Parathyroid adenoma (tissue), 2 donors: ENCODE data around the gene DUSP12.

Experiments
- H2AFZ ChIP-seq: fragments of 300-600 bp; sonication (generic); one replicate; pipeline ENCODE4 v1.7.0; 2017; ENCODE audit warnings: antibody characterized with exemption, mild to moderate bottlenecking
- H3K27ac ChIP-seq: fragments of 300-600 bp; sonication (generic); one replicate; pipeline ENCODE4 v1.7.0; 2017
- H3K27me3 ChIP-seq: fragments of 300-600 bp; sonication (generic); one replicate; pipeline ENCODE4 v1.7.0; 2017; ENCODE audit warnings: low read length; ENCODE audit not compliant: control insufficient read depth, insufficient read depth
- H3K36me3 ChIP-seq: fragments of 300-600 bp; sonication (generic); one replicate; pipeline ENCODE4 v1.7.0; 2017; ENCODE audit warnings: low read length; ENCODE audit not compliant: control insufficient read depth, insufficient read depth
- H3K4me1 ChIP-seq: fragments of 300-600 bp; sonication (generic); one replicate; pipeline ENCODE4 v1.7.0; 2017; ENCODE audit warnings: control low read depth
- H3K4me2 ChIP-seq: fragments of 300-600 bp; sonication (generic); one replicate; pipeline ENCODE4 v1.7.0; 2017; ENCODE audit warnings: low read length
- H3K4me3 ChIP-seq: fragments of 300-600 bp; sonication (generic); one replicate; pipeline ENCODE4 v1.7.0; 2017; ENCODE audit warnings: low read depth, low read length
- H3K79me2 ChIP-seq: fragments of 300-600 bp; sonication (generic); one replicate; pipeline ENCODE4 v1.7.0; 2017; ENCODE audit warnings: control low read depth
- H3K9ac ChIP-seq: fragments of 300-600 bp; sonication (generic); one replicate; pipeline ENCODE4 v1.7.0; 2017; ENCODE audit warnings: mild to moderate bottlenecking
- H3K9me3 ChIP-seq: fragments of 300-600 bp; sonication (generic); one replicate; pipeline ENCODE4 v1.7.0; 2017; ENCODE audit warnings: low read length; ENCODE audit not compliant: control insufficient read depth
- TF ChIP-seq, protein P1 (sequence below): fragments of 300-600 bp; sonication (generic); IDR thresholded peaks from one replicate; pipeline ENCODE4 v1.7.0; 2017; ENCODE audit warnings: antibody characterized with exemption, mild to moderate bottlenecking
- donor health status: primary hyperparathyroidism.

The DUSP12 gene

DNA sequence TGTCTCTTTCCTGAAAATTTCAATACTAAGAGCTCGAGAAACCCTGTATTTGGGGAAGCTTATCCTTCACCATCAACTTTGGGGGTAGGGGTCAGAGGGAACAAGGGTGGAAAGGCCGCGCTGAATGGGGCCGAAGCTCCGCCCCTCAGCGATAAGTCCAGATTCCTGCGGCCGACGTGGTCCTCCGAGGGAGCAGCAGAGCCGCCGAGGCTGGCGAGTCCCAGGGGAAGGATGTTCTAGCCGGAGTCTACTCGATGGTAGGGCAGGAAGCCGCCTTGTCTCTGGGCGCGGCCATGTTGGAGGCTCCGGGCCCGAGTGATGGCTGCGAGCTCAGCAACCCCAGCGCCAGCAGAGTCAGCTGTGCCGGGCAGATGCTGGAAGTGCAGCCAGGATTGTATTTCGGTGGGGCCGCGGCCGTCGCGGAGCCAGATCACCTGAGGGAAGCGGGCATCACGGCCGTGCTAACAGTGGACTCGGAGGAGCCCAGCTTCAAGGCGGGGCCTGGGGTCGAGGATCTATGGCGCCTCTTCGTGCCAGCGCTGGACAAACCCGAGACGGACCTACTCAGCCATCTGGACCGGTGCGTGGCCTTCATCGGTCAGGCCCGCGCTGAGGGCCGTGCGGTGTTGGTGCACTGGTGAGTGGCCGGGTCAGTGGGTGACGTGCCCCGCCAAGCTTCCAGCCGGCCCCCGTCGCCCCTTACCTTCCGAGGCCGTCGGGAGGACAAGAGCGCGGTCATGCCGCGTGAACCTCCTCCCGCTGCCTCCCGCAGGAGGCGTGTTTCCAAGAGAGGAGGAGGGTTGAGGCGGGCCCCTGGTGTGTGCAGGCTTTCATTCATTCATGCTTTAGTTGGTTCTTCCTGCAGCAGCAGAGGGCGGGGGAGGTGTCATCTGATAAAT lies at the start of gene DUSP12:
Gene DUSP12, plus strand, starts transcription at position 278 of the 899 bp plus-strand sequence. Its CDS starts 16 bp downstream, at position 294.
- H3K4me3 ChIP-seq: peak within 1 kb of the TSS; percentile 79
- H3K36me3 ChIP-seq: no peaks in the 10 kb centered on the region
- H2AFZ ChIP-seq: peak within 1 kb of the TSS; percentile 82
- peak within 1 kb of the TSS; percentile 5 for H3K9ac ChIP-seq
- H3K4me1 ChIP-seq: no peaks in the 10 kb centered on the region
- H3K27me3 ChIP-seq: no peaks in the 10 kb centered on the region
- TF ChIP-seq, protein P1, sequence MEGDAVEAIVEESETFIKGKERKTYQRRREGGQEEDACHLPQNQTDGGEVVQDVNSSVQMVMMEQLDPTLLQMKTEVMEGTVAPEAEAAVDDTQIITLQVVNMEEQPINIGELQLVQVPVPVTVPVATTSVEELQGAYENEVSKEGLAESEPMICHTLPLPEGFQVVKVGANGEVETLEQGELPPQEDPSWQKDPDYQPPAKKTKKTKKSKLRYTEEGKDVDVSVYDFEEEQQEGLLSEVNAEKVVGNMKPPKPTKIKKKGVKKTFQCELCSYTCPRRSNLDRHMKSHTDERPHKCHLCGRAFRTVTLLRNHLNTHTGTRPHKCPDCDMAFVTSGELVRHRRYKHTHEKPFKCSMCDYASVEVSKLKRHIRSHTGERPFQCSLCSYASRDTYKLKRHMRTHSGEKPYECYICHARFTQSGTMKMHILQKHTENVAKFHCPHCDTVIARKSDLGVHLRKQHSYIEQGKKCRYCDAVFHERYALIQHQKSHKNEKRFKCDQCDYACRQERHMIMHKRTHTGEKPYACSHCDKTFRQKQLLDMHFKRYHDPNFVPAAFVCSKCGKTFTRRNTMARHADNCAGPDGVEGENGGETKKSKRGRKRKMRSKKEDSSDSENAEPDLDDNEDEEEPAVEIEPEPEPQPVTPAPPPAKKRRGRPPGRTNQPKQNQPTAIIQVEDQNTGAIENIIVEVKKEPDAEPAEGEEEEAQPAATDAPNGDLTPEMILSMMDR: no peak
- no peaks in the 10 kb centered on the region for H3K9me3 ChIP-seq
- H3K79me2 ChIP-seq: no peaks in the 10 kb centered on the region
- peak within 1 kb of the TSS; percentile 80 for H3K4me2 ChIP-seq
- peak within 1 kb of the TSS; percentile 90 for H3K27ac ChIP-seq

GRCh38 chr1:161702250-161702649 lies 47.3 kb upstream of the DUSP12 start:
- Histone ChIP-seq H3K4me1 (no peaks in the 10 kb centered on the region), H3K9me3 (no peaks in the 10 kb centered on the region), H3K27me3 (no peaks in the 10 kb centered on the region), H2AFZ (no peak overlapping the region), H3K36me3 (no peaks in the 10 kb centered on the region), H3K79me2 (no peaks in the 10 kb centered on the region), H3K9ac (no peak overlapping the region), H3K27ac (no peak overlapping the region), H3K4me3 (no peak overlapping the region), H3K4me2 (no peak overlapping the region)
- TF ChIP-seq, protein P1: no peak

- Histone ChIP-seq H3K4me1 (no peaks in the 10 kb centered on the region), H3K27me3 (no peaks in the 10 kb centered on the region), H2AFZ (no peak overlapping the region), H3K36me3 (no peaks in the 10 kb centered on the region), H3K4me2 (no peak overlapping the region), H3K9me3 (no peaks in the 10 kb centered on the region), H3K9ac (no peak overlapping the region), H3K4me3 (no peak overlapping the region), H3K79me2 (no peaks in the 10 kb centered on the region), H3K27ac (no peak overlapping the region)
- TF ChIP-seq, protein P1: no peak
Observed at GRCh38 chr1:161705537-161705936, 44.0 kb upstream of the DUSP12 start.

- Histone ChIP-seq H3K4me2 (no peak overlapping the region), H3K9me3 (no peaks in the 10 kb centered on the region), H2AFZ (no peak overlapping the region), H3K4me1 (no peaks in the 10 kb centered on the region), H3K36me3 (no peaks in the 10 kb centered on the region), H3K27ac (no peak overlapping the region), H3K9ac (no peak overlapping the region), H3K27me3 (no peaks in the 10 kb centered on the region), H3K79me2 (no peaks in the 10 kb centered on the region), H3K4me3 (no peak overlapping the region)
- TF ChIP-seq, protein P1: no peak
Observed at GRCh38 chr1:161706113-161706481, 43.5 kb upstream of the DUSP12 start.
